Stomach (tissue), 4 donors: ENCODE measurements around the gene TMEM131.

Experiments
- CTCF ChIP-seq, 7 experiments: fragments of 450-650 bp in 4 of 7; fragments of 200-600 bp in 3 of 7; sonication (generic) in 3 of 7; IDR thresholded peaks; one replicate each; pipeline ENCODE4 v1.5.1; 2016 to 2019; ENCODE audit warnings: antibody characterized with exemption in 7 of 7, control low read depth in 2 of 7, mild to moderate bottlenecking in 1 of 7
- EP300 ChIP-seq: sonication (generic); formaldehyde crosslinking; IDR thresholded peaks from one replicate; pipeline ENCODE4 v1.6.1; 2017; ENCODE audit warnings: antibody characterized with exemption

- TF ChIP-seq EP300 (no peak), CTCF (IDR thresholded peaks at IDR 0.05) (no peak)
These were observed 7.0 kb downstream of the TMEM131 start for GRCh38 chr2:97988722-97989121.
